Stimulated activated CD4-positive, alpha-beta T cell treated with anti-CD3 and anti-CD28 coated beads, Interleukin-4, amount 100 ng/mL, for 48 hours (primary cell): ENCODE measurements around the gene UFSP1.
A peak's percentile ranks its signal among the peaks of the same experiment; 100 is the strongest.
"Not testable (repeated sequence)": the region's sequence is repeated elsewhere in the genome, so short reads cannot be mapped to it uniquely, and the experiment has no call there.

Experiments used
- DNase-seq, 2 donors: peaks; one replicate each; pipeline ENCODE4 v3.0.0-alpha.2; 2020; ENCODE audit warnings: low read depth in 2 of 2

The UFSP1 gene

GRCh38 chr7:100888988-100889750 lies at the start of gene UFSP1:
UFSP1 (minus strand) TSS chr7:100889715; CDS start chr7:100889271, 444 bp downstream.
- DNase-seq: no peak

DNA sequence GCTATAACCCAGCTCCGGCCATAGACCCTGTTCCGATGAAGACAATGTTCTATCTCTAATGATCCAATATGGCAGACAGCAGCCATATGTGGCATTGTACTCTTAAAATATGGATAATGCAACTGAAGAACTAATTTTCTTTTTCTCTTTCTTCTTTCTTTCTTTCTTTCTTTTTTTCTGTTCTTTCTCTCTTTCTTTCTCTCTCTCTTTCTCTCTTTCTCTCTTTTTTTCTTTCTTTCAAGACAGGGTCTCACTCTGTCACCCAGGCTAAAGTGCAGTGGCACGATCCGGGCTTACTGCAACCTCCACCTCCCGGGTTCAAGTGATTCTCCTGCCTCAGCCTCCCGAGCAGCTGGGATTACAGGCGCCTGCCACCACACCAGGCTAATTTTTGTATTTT lies 46.7 kb upstream of the UFSP1 start:
- not testable (repeated sequence) for DNase-seq

- DNase-seq: not testable (repeated sequence)
Measured at GRCh38 chr7:100935381-100935780, 45.9 kb upstream of the UFSP1 start.

- no peak for DNase-seq
Measured at GRCh38 chr7:100933734-100934133, 44.2 kb upstream of the UFSP1 start.

DNA sequence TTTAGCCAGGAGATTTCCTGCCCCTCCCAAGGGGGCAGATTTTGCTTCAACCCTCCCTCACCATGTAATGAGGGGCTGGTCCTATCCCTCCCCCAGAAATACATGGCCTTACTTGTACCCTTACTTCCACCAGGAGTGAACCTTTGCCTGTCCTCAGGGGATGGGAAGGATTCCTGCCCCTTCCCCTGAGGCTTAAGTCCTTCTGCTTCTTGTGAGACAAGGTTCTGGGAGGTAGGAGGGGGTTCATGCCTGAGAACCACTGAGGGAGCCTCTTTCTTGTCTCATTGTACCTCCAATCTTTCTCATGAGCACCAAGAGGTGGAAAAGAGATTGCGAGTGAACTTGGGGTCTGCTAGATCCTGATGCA lies 40.3 kb upstream of the UFSP1 start:
- no peak for DNase-seq

DNA sequence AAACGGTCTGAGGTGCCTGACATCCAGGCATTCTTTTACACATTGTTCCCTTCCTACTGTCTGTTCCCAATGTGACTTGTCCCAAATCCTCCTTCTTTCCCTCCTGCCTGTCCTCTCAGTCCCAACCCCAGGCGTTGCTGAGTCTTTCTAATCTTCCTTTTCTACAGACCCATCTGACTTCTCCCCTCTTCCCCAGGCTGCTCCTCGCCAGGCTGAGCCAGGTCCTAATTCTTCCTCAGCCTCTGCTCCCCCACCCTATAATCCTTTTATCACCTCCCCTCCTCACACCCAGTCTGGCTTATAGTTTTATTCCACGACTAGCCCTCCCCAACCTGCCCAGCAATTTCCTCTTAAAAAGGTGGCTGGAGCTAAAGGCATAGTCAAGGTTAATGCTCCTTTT lies 34.1 kb upstream of the UFSP1 start:
- DNase-seq: not testable (repeated sequence)

- no peak for DNase-seq
Measured at GRCh38 chr7:100921039-100921438, 31.5 kb upstream of the UFSP1 start.

DNA sequence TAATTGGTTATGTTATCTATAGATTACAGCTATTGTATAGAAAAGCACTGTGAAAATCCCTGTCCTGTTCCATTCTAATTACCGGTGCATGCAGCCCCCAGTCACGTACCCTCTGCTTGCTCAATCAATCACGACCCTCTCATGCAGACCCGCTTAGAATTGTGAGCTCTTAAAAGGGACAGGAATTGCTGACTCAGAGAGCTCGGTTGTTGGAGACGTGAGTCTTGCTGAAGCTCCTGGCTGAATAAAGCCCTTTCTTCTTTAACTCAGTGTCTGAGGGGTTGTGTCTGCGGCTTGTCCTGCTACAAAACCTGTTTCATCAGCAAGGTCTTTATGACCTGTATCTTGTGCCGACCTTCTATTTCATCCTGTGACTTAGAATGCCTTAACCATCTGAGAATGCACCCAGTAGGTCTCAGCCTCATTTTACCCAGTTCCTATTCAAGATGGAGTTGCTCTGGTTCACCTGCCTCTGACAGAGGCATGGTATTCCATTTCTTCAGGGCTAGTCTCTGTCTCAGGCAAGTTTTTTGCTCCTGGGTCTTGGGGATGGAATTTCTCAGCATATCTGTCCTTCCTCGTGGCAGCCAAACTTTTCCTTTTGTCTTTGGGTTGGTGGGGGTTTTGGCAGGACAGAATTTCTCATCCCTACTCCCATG lies 30.4 kb upstream of the UFSP1 start:
- not testable (repeated sequence) for DNase-seq

- not testable (repeated sequence) for DNase-seq
Measured at GRCh38 chr7:100919335-100919734, 29.8 kb upstream of the UFSP1 start.

GRCh38 chr7:100914879-100915447 lies 25.4 kb upstream of the UFSP1 start:
- no peak for DNase-seq

DNA sequence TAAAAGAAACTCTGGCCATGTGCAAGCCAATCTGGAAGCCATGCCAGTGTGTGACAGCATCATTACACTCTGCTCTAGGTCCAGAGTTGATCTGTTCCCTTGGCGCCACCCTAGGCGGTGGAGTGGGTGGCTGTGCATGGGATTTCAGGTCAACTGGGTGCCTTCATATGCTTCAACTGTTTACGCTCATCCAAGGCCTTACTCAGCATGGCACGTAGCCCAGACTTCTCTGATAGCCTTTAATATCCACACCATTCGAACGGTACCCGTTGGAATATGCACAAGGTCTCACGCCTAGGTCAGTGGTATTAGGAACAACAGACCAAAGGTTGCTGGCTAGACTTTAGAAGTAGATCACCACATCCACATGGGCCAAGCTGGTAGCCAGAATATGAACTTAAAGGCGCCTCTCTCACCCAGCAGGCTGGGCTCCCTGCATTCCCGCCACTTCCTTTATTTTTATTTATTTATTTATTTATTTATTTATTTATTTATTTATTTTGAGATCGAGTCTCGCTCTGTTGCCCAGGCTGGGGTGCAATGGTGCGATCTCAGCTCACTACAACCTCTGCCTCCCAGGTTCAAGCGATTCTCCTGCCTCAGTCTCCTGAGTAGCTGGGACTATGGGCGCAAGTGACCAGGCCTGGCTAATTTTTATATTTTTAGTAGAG lies 24.8 kb upstream of the UFSP1 start:
- no peak for DNase-seq

GRCh38 chr7:100911484-100911883 lies 22.0 kb upstream of the UFSP1 start:
- DNase-seq: no peak

- not testable (repeated sequence) for DNase-seq
Measured at GRCh38 chr7:100910443-100910842, 20.9 kb upstream of the UFSP1 start.

DNA sequence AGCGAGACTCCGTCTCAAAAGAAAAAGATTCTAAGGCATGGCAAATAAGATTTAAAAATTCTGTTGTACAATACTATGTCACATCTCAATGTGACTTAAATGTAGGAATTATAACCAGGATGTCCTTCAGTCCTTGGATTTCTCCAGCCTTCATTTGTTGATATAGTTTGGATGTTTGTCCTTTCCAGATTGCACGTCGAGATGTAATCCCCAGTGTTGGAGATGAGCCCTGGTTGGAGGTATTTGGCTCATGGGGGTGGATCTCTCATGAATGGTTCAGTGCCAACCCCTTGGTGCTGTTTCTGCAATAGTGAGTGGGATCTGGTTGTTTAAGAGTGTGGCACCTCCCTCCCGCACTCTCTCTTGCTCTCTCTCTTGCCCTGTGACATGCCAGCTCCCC lies 19.0 kb upstream of the UFSP1 start:
- DNase-seq: no peak

DNA sequence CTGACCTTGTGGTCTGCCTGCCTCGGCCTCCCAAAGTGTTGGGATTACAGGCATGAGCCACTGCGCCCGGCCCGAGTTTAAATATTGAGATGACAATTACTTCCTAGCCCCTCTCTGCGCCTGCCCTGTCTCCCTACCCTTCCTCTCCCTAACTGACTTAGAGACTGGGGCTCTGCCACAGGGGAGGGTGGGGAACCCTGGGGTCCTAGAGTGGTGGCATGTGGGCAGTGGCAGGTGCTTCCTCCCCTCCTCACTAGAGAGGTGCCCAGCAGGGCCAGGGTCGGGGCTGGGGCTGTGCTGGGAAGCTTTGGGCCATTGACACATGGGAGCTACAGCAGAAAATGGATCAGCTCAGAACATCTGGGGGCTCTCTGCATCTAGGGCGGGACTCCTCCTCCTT lies 13.1 kb upstream of the UFSP1 start:
- DNase-seq: no peak

- DNase-seq: no peak
Measured at GRCh38 chr7:100901921-100902332, 12.4 kb upstream of the UFSP1 start.

DNA sequence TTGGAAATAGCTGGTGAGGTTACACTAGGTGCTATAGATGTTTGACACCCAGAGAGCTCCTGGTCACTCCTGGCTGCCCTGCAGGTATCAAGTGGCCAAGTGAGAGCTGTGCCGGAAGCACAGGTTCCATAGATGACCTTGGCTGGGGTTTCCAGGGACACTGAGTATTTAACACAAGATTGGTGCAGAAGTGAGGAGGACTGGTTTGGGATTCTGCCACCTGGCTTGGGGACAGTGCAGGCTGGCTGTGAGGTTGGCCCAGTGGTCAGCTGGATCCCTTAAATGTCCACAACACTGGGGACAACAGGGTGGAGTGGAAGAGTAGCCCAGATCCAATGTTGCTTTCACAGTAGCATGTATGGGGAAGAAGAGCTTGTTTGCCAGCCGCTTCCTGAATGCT lies 11.5 kb upstream of the UFSP1 start:
- DNase-seq: no peak

DNA sequence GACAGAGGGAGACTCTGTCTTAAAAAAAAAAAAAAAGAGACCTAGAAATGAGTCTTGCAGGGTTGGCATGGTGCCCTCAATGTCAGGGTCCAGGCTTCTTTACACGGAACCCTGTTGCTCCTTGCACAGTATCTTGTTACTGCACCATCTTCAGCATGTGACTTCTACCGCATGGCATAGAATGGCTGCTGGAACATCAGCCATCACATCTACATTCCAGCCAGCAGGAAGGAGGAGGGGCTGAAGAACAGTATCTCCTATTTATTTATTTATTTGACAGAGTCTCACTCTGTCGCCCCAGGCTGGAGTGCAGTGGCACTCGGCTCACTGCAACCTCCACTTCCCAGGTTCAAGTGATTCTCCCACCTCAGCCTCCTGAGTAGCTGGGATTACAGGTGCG lies 9.9 kb upstream of the UFSP1 start:
- DNase-seq: no peak

- DNase-seq: no peak
Measured at GRCh38 chr7:100897772-100898454, 8.4 kb upstream of the UFSP1 start.

DNA sequence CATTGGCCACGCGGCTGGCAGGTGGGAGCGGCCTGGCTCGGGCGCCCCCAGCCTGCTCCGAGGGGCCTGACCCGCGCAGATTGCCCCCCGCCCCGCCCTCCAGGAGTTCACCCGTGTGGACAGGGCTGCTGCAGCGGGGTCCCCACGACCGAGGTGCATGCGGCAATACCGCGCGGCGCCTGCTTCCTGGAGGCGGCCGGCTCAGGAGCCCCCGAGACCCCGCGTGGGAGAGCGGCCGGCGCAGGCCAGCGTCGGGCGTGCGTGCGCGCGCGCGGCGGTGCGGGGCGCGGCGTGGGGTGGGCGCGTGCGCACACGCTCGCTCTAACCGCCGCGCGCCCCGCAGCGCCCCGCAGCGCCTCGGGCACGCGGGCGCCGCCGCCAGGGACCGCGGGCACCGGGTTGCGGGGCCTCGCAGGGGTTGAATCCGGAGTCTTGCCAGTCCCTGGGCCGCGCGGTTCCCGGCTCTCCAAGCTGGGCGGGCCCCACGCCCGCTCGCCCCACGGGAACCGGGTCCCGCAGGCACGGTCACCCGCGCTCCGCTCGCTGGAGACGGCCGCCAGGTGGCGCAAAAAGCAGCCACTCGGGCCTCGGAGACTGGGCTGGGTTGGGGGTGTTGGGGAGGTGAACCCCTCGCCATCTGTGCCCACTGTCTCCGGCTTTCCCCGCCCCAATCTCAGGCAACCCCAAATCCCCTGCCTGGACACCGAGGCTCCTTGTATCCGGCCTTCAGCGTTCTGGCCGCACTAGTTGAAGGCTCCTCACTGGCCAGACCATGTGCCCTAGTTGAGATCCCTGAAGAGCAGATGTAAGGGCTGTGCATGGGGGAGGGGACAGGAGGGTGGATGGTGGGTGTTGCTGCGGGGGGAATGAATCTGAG lies 7.5 kb upstream of the UFSP1 start:
- DNase-seq: peak in 1 of 2 donors; percentile 63
